NCI-H748 (cell line): Measurements from ENCODE around the gene HDAC8.
"Not testable (repeated sequence)": the region's sequence is repeated elsewhere in the genome, so short reads cannot be mapped to it uniquely, and the experiment has no call there.

Experiments used
- DNase-seq: peaks from one replicate; lab custom pipeline; 2025; ENCODE audit not compliant: unreplicated experiment; lab: John Stamatoyannopoulos, UW

Gene HDAC8

GRCh38 chrX:72326605-72327300, 245.9 kb downstream of the HDAC8 start:
- DNase-seq: no peak

GRCh38 chrX:72319651-72320050, 253.0 kb downstream of the HDAC8 start:
- not testable (repeated sequence) for DNase-seq

GRCh38 chrX:72317139-72317538, 255.5 kb downstream of the HDAC8 start:
- DNase-seq: no peak

GRCh38 chrX:72316408-72317110, 256.1 kb downstream of the HDAC8 start:
- DNase-seq: peak; percentile 4

DNA sequence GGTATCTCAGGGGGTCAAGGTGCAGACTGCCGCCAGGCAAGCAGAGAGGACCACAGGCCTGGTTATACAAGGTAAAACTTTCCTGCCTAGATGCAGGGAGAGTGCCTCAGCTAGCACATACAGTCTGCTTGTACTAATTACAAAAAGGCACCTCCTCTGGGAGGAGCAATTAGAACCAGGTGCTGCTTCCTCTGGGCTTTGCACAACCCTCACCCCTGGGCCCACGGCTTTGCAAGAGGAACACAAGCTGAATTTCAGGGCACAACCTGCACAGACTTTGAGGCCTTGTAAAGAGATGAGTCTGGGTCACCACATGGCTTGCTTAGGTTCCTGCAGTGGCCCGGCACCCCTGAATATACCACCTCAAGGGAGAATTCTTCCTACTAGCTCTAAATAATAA, 257.8 kb downstream of the HDAC8 start:
- no peak for DNase-seq

DNA sequence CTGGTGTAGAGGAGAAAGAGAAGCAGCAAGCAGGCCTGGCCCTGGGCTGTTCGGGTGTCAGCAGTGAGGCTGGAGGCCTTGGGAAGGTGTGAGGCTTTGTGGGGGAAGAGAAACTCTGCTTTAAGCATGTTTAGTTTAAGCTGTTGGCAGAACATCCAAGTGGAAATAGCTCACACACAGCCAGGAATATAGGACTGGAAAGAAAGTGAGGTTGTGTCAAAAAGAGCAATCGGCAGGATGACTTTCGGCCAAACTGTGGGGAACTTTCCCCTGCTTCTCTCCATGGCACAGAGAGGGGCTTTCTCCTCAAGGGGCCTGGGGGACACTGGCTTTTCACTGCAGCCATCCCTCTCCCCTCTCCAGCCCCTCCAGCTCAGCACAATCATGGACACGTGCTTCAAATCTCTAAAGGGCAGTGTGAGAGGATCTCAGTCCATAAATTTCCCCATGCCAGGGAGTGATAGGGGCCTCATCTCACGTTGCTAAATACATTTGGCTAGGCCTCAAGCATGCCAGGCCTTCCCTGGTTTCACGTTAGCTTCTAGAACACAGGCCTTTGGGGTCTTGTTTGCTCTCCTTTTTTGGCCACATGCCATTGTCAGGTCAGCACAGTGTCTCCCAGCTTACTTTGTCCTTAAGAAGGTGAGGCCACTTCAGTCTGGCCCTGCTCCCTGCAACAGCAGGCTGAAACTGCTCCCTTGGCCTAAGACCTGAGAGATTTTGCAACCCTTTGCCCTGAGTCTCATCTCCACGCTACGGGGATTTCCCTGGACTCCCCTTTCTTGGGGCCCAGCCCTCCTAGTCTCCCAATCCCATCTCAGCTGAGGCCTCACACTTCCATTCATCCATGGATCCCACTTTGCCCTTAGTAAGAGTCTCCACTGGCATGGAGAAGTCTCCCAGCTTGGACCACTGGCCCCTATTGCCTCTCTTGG, 258.7 kb downstream of the HDAC8 start:
- DNase-seq: no peak

DNA sequence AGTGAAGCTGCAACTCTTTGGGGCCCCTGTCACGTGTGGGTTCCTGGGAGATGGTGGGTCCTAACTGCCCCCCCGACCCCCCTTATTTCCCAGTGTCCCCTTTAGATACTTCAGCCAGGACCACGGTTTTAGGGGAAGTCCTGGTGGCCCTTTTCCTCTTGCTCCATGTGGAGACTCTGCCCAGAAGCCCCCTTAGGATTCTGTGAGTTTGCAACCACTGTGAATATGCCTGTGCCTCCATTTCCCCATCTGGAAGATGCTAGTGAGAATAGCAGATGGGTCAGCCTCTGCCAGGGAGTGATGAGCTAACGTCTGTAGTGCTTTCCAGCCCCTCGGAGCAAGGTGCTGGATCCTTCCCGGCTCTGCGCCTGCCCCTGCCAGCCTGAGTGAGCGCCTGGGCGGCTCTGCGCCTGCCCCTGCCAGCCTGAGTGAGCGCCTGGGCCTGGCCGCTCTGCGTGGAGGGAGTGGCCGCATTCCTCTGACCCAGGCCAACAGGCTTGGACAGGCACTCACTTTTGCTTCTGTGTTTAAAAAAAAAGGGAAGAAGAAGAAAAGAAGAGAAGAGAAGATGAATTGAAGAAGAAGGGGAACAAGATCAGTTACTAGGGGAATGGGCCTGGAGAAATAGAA, 260.2 kb downstream of the HDAC8 start:
- DNase-seq: no peak

GRCh38 chrX:72309297-72310071, 263.2 kb downstream of the HDAC8 start:
- DNase-seq: no peak

GRCh38 chrX:72308566-72309296, 263.9 kb downstream of the HDAC8 start:
- peak; percentile 35 for DNase-seq

GRCh38 chrX:72308209-72308565, 264.5 kb downstream of the HDAC8 start:
- no peak for DNase-seq

GRCh38 chrX:72307646-72308051, 265.0 kb downstream of the HDAC8 start:
- DNase-seq: no peak

- DNase-seq: peak; percentile 62
Observed at GRCh38 chrX:72306851-72307645, 265.6 kb downstream of the HDAC8 start.

- peak; percentile 35 for DNase-seq
Observed at GRCh38 chrX:72306085-72306801, 266.4 kb downstream of the HDAC8 start.

DNA sequence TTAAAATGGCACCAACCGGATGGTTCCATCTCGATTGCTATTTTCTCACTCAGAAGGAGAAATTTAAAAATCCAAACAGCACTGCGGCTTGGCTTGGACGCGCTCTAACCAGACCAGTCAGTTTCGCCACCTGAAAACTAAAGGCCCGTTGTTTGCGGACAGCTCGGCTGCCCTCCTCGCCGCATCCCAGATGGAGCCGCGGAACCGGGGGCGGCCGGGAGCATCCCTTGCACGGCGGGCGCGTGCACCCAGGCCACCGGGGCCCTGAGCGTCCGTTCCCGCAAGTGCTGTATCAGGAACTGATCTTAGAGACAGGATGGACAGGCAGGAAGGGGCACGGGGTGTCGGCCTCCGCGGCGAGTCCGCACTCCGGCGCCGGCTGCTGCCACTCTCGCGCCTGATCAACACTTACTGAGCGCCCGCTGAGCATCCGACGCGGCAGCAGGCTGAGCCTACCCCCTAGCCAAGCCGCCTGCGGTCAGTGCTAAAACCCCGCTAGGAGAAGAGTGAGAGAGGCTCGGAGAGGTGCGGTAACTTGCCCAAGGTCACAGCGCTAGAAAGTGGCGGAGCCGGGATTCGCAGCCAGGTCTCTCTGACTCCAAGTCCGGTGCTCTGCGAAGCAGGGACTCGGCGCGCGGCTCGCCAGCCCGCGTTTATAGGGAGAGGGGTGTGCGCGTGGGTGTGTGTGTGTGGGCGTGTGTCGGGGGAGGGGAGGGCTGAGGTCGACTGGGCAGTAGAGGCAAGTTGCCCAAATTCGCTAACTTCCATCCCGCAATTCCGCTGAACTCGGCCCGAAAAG, 267.2 kb downstream of the HDAC8 start, which contains the start of gene CITED1:
Gene CITED1, minus strand, starts transcription at position 629 of the 799 bp plus-strand sequence. CDS start 3,045 bp downstream, outside the sequence.
- peak; percentile 55 for DNase-seq

GRCh38 chrX:72304877-72305276, 267.8 kb downstream of the HDAC8 start:
- DNase-seq: peak; percentile 32

DNA sequence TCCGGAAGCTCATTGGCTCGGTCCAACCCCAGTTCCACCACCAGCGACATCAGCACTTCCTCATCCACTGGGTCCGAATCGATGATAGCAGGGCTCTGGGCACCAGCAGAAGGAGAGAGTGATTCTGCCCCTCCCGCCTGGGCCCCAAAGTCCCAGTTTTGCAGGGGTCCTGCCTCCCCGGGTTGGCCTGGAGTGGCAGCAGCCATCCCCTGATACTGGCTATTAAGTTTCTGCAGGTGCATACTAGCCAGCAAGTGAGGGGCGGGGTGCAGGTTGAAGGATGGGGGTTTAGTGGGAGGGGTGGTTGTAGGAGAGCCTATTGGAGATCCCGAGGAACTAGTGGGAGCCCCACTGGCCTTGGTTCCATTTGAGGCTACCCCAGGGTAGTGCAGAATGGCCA, 270.9 kb downstream of the HDAC8 start:
- no peak for DNase-seq

GRCh38 chrX:72299891-72300630, 272.6 kb downstream of the HDAC8 start:
- DNase-seq: no peak
